Measurements from ENCODE around the gene BSPRY.

BSPRY gene

DNA sequence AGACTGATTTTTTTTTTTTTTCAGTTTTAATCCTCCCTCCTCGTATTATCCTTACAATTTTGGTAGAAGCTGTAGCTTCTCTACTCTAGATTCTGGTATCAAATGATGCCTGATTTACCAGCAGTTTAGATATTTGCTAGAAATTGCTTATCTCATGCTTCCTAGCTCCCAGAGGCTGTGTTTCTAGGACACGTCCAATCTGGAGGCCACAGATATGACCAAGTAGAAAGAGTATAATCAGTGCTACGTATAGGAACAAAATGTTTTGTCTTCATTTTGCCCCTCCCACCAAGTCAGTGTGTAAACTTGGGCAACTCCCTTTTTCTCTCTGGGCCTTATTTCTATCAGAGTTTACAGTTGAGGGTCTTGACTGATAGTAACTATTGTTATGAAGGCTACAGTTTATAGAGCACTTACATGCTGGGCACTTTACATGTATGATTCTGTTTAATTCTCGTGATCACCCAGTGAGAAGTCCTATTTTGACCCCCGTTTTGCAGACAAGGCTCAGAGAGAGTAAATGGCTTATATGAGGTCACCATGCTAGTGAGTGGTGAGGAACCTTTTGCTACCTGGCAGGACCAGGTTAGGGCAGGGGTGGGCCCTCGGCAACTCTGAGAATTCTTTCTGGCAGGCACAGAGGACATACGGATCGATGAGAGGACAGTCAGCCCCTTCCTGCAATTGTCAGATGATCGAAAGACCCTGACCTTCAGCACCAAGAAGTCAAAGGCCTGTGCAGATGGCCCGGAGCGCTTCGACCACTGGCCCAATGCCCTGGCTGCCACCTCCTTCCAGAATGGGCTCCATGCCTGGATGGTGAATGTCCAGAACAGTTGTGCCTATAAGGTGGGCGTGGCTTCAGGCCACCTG is 19.9 kb downstream of the BSPRY start:
- no peak overlapping the region for H3K4me3 ChIP-seq (ENCODE audit: low read depth, low read length)
- no peaks in the 10 kb centered on the region for H3K9me3 ChIP-seq
- H3K4me1 ChIP-seq = peaks cover 4% of the 10 kb centered on the region
- H3K36me3 ChIP-seq = no peaks in the 10 kb centered on the region
- no peak for DNase-seq
- H3K27me3 ChIP-seq = no peaks in the 10 kb centered on the region
- TF ChIP-seq, protein P1, sequence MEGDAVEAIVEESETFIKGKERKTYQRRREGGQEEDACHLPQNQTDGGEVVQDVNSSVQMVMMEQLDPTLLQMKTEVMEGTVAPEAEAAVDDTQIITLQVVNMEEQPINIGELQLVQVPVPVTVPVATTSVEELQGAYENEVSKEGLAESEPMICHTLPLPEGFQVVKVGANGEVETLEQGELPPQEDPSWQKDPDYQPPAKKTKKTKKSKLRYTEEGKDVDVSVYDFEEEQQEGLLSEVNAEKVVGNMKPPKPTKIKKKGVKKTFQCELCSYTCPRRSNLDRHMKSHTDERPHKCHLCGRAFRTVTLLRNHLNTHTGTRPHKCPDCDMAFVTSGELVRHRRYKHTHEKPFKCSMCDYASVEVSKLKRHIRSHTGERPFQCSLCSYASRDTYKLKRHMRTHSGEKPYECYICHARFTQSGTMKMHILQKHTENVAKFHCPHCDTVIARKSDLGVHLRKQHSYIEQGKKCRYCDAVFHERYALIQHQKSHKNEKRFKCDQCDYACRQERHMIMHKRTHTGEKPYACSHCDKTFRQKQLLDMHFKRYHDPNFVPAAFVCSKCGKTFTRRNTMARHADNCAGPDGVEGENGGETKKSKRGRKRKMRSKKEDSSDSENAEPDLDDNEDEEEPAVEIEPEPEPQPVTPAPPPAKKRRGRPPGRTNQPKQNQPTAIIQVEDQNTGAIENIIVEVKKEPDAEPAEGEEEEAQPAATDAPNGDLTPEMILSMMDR (IDR thresholded peaks at IDR 0.05; ENCODE audit: low read depth, low read length) = no peak

DNA sequence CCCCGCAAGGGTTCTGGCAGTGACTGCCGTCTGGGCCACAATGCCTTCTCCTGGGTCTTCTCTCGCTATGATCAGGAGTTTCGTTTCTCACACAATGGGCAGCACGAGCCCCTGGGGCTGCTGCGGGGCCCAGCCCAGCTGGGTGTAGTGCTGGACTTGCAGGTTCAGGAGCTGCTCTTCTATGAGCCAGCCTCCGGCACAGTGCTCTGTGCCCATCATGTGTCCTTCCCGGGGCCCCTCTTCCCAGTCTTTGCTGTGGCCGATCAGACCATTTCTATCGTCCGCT is 20.5 kb downstream of the BSPRY start:
- DNase-seq = no peak
- TF ChIP-seq, protein P1 (IDR thresholded peaks at IDR 0.05; ENCODE audit: low read depth, low read length) = no peak
- H3K4me3 ChIP-seq (ENCODE audit: low read depth, low read length) = no peak overlapping the region
- peaks cover 4% of the 10 kb centered on the region for H3K4me1 ChIP-seq
- H3K9me3 ChIP-seq = no peaks in the 10 kb centered on the region
- H3K36me3 ChIP-seq = no peaks in the 10 kb centered on the region
- H3K27me3 ChIP-seq = no peaks in the 10 kb centered on the region

GRCh38 chr9:113370806-113371325 is 21.5 kb downstream of the BSPRY start:
- Histone ChIP-seq H3K36me3 (no peaks in the 10 kb centered on the region), H3K4me1 (no peaks in the 10 kb centered on the region), H3K27me3 (no peaks in the 10 kb centered on the region), H3K9me3 (no peaks in the 10 kb centered on the region), H3K4me3 (ENCODE audit: low read depth, low read length) (no peak overlapping the region)
- TF ChIP-seq, protein P1 (IDR thresholded peaks at IDR 0.05; ENCODE audit: low read depth, low read length) = no peak
- no peak for DNase-seq

GRCh38 chr9:113372059-113372458 is 22.7 kb downstream of the BSPRY start:
- TF ChIP-seq, protein P1 (IDR thresholded peaks at IDR 0.05; ENCODE audit: low read depth, low read length) = no peak

DNA sequence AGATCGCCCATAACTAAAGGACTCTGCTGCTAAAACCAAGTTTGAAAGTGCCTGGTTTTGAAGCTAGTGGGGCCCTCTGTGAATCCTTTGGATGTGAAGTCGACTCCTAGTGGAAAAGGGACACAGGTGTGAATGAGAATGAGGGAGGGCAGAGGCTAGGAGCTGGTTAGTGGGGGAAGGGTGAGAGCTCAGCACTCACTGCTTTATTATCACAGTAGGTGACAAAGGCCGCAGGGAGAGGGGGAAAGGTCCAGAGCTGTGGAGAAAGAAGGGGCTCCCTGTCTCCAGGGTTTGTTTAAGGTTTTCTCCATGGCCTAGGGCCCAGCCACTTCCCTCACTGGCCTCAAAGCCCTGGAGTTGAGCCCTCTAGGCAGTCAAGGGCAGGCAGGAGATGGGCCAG is 23.9 kb downstream of the BSPRY start:
- Histone ChIP-seq H3K27me3 (no peaks in the 10 kb centered on the region), H3K4me3 (ENCODE audit: low read depth, low read length) (no peak overlapping the region), H3K36me3 (no peaks in the 10 kb centered on the region), H3K9me3 (no peaks in the 10 kb centered on the region), H3K4me1 (no peaks in the 10 kb centered on the region)
- no peak for DNase-seq
- TF ChIP-seq, protein P1 (IDR thresholded peaks at IDR 0.05; ENCODE audit: low read depth, low read length) = no peak

More at GRCh38 chr9:113372059-113372458, 22.7 kb downstream of the BSPRY start:
- H3K4me3 ChIP-seq (ENCODE audit: low read depth, low read length) = no peak overlapping the region
- no peak for DNase-seq
- no peaks in the 10 kb centered on the region for H3K27me3 ChIP-seq
- no peaks in the 10 kb centered on the region for H3K9me3 ChIP-seq
- no peaks in the 10 kb centered on the region for H3K4me1 ChIP-seq
- no peaks in the 10 kb centered on the region for H3K36me3 ChIP-seq

- H3K4me3 ChIP-seq (ENCODE audit: low read depth, low read length) = no peak overlapping the region
- no peaks in the 10 kb centered on the region for H3K9me3 ChIP-seq
- DNase-seq = no peak
- TF ChIP-seq, protein P1 (IDR thresholded peaks at IDR 0.05; ENCODE audit: low read depth, low read length) = no peak
- H3K27me3 ChIP-seq = no peaks in the 10 kb centered on the region
- no peaks in the 10 kb centered on the region for H3K36me3 ChIP-seq
- H3K4me1 ChIP-seq = no peaks in the 10 kb centered on the region
Observed at GRCh38 chr9:113373676-113374392, 24.5 kb downstream of the BSPRY start.
